A673 (cell line): Measurements from ENCODE around the gene ABCD2.

Source experiments
- CTCF ChIP-seq: fragments of 300-800, 200-600 bp; sonication (generic); conservative IDR thresholded peaks from 2 replicates; pipeline ENCODE4 v1.5.1; 2017; ENCODE audit warnings: low read depth, mild to moderate bottlenecking, antibody characterized with exemption, low read length, moderate library complexity, mixed read lengths
- EZH2 ChIP-seq: fragments of 200-600 bp; sonication (generic); IDR thresholded peaks from 2 replicates; pipeline ENCODE4 v1.6.1; 2017; ENCODE audit warnings: borderline replicate concordance, low read depth, mild to moderate bottlenecking, mixed read lengths, antibody characterized with exemption, low read length; ENCODE audit not compliant: poor library complexity, severe bottlenecking

- TF ChIP-seq CTCF = no peak
- TF ChIP-seq EZH2 = no peak
Observed at GRCh38 chr12:39611818-39612217, 7.8 kb downstream of the ABCD2 start.
